HepG2 (cell line): Measurements from ENCODE around the gene SAA1. TPM values are rescaled to one million over a fixed set of nuclear protein-coding genes. Genes with fewer than 3 reads are reported as not detected.

Experiments used
- ATAC-seq: fragments of 200-7000 bp; cut with Tn5 transposase; 3 replicates; pipeline ENCODE4 v1.9.1; 2020; ENCODE audit warnings: mild to moderate bottlenecking, moderate library complexity
- BruUV-seq: library from RNA; stranded (reverse); fragments of 400-500 nt; replicated peaks from 2 replicates; lab custom pipeline; 2021; lab: Mats Ljungman, UMichigan
- CTCF ChIA-PET: fragments of 300-600 bp; formaldehyde crosslinking; extraction: SDS; loops from one replicate; lab custom pipeline; 2021; ENCODE audit warnings: low total read pairs, inconsistent platforms, low intra/inter-chr PET ratio; lab: Yijun Ruan, JAX
- POLR2A ChIA-PET: fragments of 350-600 bp; sonication (Branson Sonifier 250); formaldehyde crosslinking; loops from one replicate; lab custom pipeline; 2020; ENCODE audit warnings: antibody characterized with exemption, inconsistent platforms; lab: Yijun Ruan, JAX
- DNase-seq: peaks from one replicate; pipeline ENCODE4 v3.0.0-alpha.2; 2015; ENCODE audit warnings: low spot score
- FAIRE-seq: peaks from 3 replicates; lab custom pipeline; 2011; peaks lifted over from hg19 to GRCh38; lab: Jason Lieb, UNC
- H2AFZ ChIP-seq: one replicate; pipeline ENCODE4 v1.6.1; 2011; ENCODE audit warnings: low read length, inconsistent platforms
- H3K27ac ChIP-seq: fragments of 300-600 bp; 3 replicates; pipeline ENCODE4 v1.8.0; 2011; ENCODE audit warnings: mixed run types, mild to moderate bottlenecking, mixed read lengths, low read length, inconsistent platforms; ENCODE audit not compliant: insufficient read depth; ENCODE audit errors: extremely low read length
- H3K27me3 ChIP-seq, 2 experiments: fragments of 200-600 bp in 1 of 2; 2 replicates in 1 of 2; 3 replicates in 1 of 2; pipeline versions ENCODE4 v1.6.0 to v1.8.0; 2011; ENCODE audit warnings: low read length in 2 of 2, mild to moderate bottlenecking in 2 of 2, moderate library complexity in 2 of 2, inconsistent platforms in 1 of 2; ENCODE audit not compliant: insufficient read depth in 2 of 2, control insufficient read depth in 1 of 2
- H3K36me3 ChIP-seq, 2 experiments: fragments of 200-600 bp in 1 of 2; replicated peaks in 1 of 2; 2 replicates in 1 of 2; 3 replicates in 1 of 2; pipeline versions ENCODE4 v1.5.1 to v1.8.0; 2011; ENCODE audit warnings: low read length in 2 of 2, inconsistent platforms in 1 of 2; ENCODE audit not compliant: insufficient read depth in 2 of 2, control insufficient read depth in 1 of 2
- H3K4me1 ChIP-seq: 2 replicates; pipeline ENCODE4 v1.5.1; 2012; ENCODE audit warnings: low read length, inconsistent platforms; ENCODE audit not compliant: insufficient read depth
- H3K4me2 ChIP-seq: 2 replicates; pipeline ENCODE4 v1.6.0; 2011; ENCODE audit warnings: low read depth, low read length, inconsistent platforms
- H3K4me3 ChIP-seq, 3 experiments: fragments of 200-600 bp in 1 of 3; sonication (generic), shearing (Covaris generic) in 1 of 3; replicated peaks in 1 of 3; 2 replicates each; pipeline ENCODE4 v1.5.1; 2011 to 2016; ENCODE audit warnings: low read length in 3 of 3, inconsistent platforms in 2 of 3, low read depth in 2 of 3, mild to moderate bottlenecking in 2 of 3, control low read depth in 1 of 3, mixed read lengths in 1 of 3; ENCODE audit not compliant: insufficient read depth in 1 of 3
- H3K79me2 ChIP-seq: one replicate; pipeline ENCODE4 v1.6.1; 2011; ENCODE audit warnings: low read length, inconsistent platforms; ENCODE audit not compliant: insufficient read depth
- H3K9ac ChIP-seq: 2 replicates; pipeline ENCODE4 v1.6.0; 2011; ENCODE audit warnings: mild to moderate bottlenecking, low read depth, low read length, inconsistent platforms; ENCODE audit not compliant: insufficient read depth
- H3K9me3 ChIP-seq: 2 replicates; pipeline ENCODE4 v1.5.1; 2012; ENCODE audit warnings: mild to moderate bottlenecking, low read length
- H4K20me1 ChIP-seq: 2 replicates; pipeline ENCODE4 v1.6.0; 2011; ENCODE audit warnings: inconsistent platforms, mild to moderate bottlenecking, low read length, moderate library complexity; ENCODE audit not compliant: insufficient read depth
- HNRNPK ChIP-seq: fragments of 200-400 bp; formaldehyde crosslinking; IDR thresholded peaks from 2 replicates; pipeline ENCODE4 v1.6.1; 2018; ENCODE audit warnings: low read length, low read depth, moderate library complexity, mild to moderate bottlenecking; ENCODE audit not compliant: poor library complexity, severe bottlenecking
- HNRNPUL1 ChIP-seq: fragments of 200-400 bp; formaldehyde crosslinking; IDR thresholded peaks from 2 replicates; pipeline ENCODE4 v1.6.1; 2017; ENCODE audit warnings: low read depth, mild to moderate bottlenecking, low read length, moderate library complexity
- PCBP1 ChIP-seq: fragments of 200-400 bp; formaldehyde crosslinking; IDR thresholded peaks from 2 replicates; pipeline ENCODE4 v1.6.1; 2017; ENCODE audit warnings: mild to moderate bottlenecking, low read depth, low read length, borderline replicate concordance
- POLR2G ChIP-seq: fragments of 200-400 bp; formaldehyde crosslinking; IDR thresholded peaks from 2 replicates; pipeline ENCODE4 v1.6.1; 2018; ENCODE audit warnings: mild to moderate bottlenecking, low read depth, low read length, moderate library complexity
- ZNF512 ChIP-seq: sonication (generic); formaldehyde crosslinking; IDR thresholded peaks from 2 replicates; pipeline ENCODE4 v1.4.0; 2020; ENCODE audit warnings: mild to moderate bottlenecking, missing genetic modification reagents
- WGBS: methylation state at CpG from one replicate; pipeline ENCODE4 v1.1.6; 2017; ENCODE audit warnings: low lambda C conversion rate; 5-methylcytosine and 5-hydroxymethylcytosine counted together
- in situ Hi-C: cut with HindIII; loops from 2 replicates; pipeline ENCODE4 v1.10.0; 2017; ENCODE audit warnings: low pct_unique_long_range_greater_than_20kb; ENCODE audit not compliant: extremely low pct_ligation_motif_present
- intact Hi-C: fragments of 100-400 bp; cut with micrococcal nuclease; formaldehyde crosslinking; loops from one replicate; pipeline ENCODE4 v1.10.0; 2022; ENCODE audit not compliant: unreplicated experiment
- polyA plus RNA-seq, 8 experiments: library from polyadenylated mRNA; depleted of rRNA in 3 of 8; stranded (reverse) in 7 of 8; unstranded in 1 of 8; fragments of >200 nt; fragmentation: Illumina TruSeq in 4 of 8; extraction: Trizol in 4 of 8; gene quantifications; 2 replicates each; pipeline versions ENCODE4 v1.2.1 to v1.2.3, GENCODE V29; 2011 to 2016; ENCODE audit warnings: low read depth in 4 of 8, missing spikeins in 1 of 8, mixed read lengths in 1 of 8; ENCODE audit not compliant: insufficient read depth in 1 of 8
- total RNA-seq, 5 experiments: library from RNA; depleted of rRNA; stranded (reverse); fragments of >200 nt; fragmentation: Illumina TruSeq; extraction: Trizol; gene quantifications; 2 replicates each; pipeline ENCODE4 v1.2.3, GENCODE V29; 2016; ENCODE audit warnings: low read depth in 1 of 5

The SAA1 gene
- total and polyA plus RNA-seq, 2 of the 13 experiments (the other 11 are each of a cell fraction or from before 2014, with no cell fraction given): not detected

DNA sequence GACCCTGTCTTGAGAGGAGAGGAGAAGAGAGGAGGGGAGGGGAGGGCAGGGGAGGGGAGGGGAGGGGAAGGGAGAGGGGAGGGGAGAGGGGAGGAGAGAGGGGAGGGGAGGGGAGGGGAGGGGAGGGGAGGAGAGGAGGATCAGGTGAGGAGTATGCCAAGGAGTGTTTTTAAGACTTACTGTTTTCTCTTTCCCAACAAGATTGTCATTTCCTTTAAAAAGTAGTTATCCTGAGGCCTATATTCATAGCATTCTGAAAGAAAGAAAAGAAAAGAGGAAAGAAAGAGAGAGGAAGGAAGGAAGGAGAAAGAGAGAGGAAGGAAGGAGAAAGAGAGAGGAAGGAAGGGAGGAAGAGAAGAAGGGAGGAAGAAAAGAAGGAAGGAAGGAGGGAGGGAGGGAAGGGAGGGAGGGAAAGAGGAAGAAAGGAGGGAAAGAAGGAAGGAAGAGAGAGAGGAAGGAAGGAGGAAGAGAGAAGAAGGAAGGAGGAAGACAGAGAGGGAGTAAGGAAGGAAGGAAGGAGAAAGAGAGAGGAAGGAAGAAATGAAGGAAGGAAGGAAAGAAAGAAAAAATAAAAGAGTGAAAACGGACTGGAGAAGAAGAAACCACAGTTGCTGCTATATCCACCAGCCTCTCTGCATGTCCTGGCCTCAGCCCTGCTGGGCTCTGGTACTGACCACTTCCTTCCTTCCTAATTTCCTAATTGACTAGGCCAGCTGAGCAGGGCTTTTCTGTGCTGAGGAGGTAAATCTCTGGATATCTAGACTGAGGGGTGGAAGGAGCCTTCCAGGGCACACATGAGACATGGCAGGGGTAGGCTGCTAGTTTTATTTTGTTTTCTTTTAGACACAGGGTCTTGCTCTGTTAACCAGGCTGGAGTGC, 1.1 kb upstream of the SAA1 start:
- in situ Hi-C loops: no loop called here
- H3K9ac ChIP-seq: no peak overlapping the region
- no peak overlapping the region for H3K4me2 ChIP-seq
- no peaks in the 10 kb centered on the region for H3K27me3 ChIP-seq
- DNase-seq: no peak
- TF ChIP-seq ZNF512 (0 out of 2 replicates have a peak, but pooled peaks have one; percentile 42), HNRNPK (peak; percentile 91), POLR2G (no peak), PCBP1 (0 out of 2 replicates have a peak, but pooled peaks have one; percentile 60), HNRNPUL1 (no peak)
- no peaks in the 10 kb centered on the region for H4K20me1 ChIP-seq
- H3K4me3 ChIP-seq: no peak overlapping the region
- ChIA-PET POLR2A (no interaction called here), CTCF (no interaction called here)
- no peaks in the 10 kb centered on the region for H3K9me3 ChIP-seq
- 58% methylated on average over 1 of the region's 1 CpG for WGBS
- FAIRE-seq: no peak
- no peaks in the 10 kb centered on the region for H3K36me3 ChIP-seq
- no peak overlapping the region for H3K27ac ChIP-seq
- intact Hi-C loops: no loop called here
- no peak for ATAC-seq
- H3K4me1 ChIP-seq: peaks cover 53% of the 10 kb centered on the region
- H2AFZ ChIP-seq: no peak overlapping the region
- H3K79me2 ChIP-seq: no peaks in the 10 kb centered on the region
- BruUV-seq: no TSS peak
